OCI-LY1 (cell line): ENCODE measurements around the gene USP27X.
A peak's percentile ranks its signal among the peaks of the same experiment; 100 is the strongest.

ENCODE experiments used
- H2AFZ ChIP-seq: fragments of 200-600 bp; sonication (generic), shearing (Covaris generic); 2 replicates; pipeline ENCODE4 v1.6.0; 2014; ENCODE audit warnings: antibody characterized with exemption, mild to moderate bottlenecking, low read length
- H3F3A ChIP-seq: fragments of 200-600 bp; sonication (generic), shearing (Covaris generic); 2 replicates; pipeline ENCODE4 v1.6.0; 2014; ENCODE audit warnings: mild to moderate bottlenecking, antibody characterized with exemption, low read length, moderate library complexity; ENCODE audit not compliant: insufficient read depth
- H3K27ac ChIP-seq: fragments of 200-600 bp; sonication (generic); 2 replicates; pipeline ENCODE4 v1.5.1; 2014; ENCODE audit warnings: low read length, mixed run types, mild to moderate bottlenecking, low read depth; ENCODE audit not compliant: poor library complexity, severe bottlenecking
- H3K27me3 ChIP-seq: fragments of 200-600 bp; sonication (generic); 2 replicates; pipeline ENCODE4 v1.6.0; 2014; ENCODE audit warnings: antibody characterized with exemption, mild to moderate bottlenecking, low read length, moderate library complexity; ENCODE audit not compliant: insufficient read depth
- H3K36me3 ChIP-seq: fragments of 200-600 bp; sonication (generic); 2 replicates; pipeline ENCODE4 v1.6.1; 2014; ENCODE audit warnings: mild to moderate bottlenecking, antibody characterized with exemption, low read length, moderate library complexity, mixed read lengths; ENCODE audit not compliant: insufficient read depth
- H3K4me1 ChIP-seq: fragments of 200-600 bp; sonication (generic); 2 replicates; pipeline ENCODE4 v1.5.1; 2014; ENCODE audit warnings: mild to moderate bottlenecking, low read length, moderate library complexity; ENCODE audit not compliant: insufficient read depth, severe bottlenecking
- H3K4me2 ChIP-seq: fragments of 200-600 bp; sonication (generic), shearing (Covaris generic); 2 replicates; pipeline ENCODE4 v1.6.1; 2014; ENCODE audit warnings: low read length
- H3K4me3 ChIP-seq: fragments of 200-600 bp; sonication (generic); 2 replicates; pipeline ENCODE4 v1.5.1; 2014; ENCODE audit warnings: low read length, low read depth, mild to moderate bottlenecking, mixed read lengths; ENCODE audit not compliant: poor library complexity, severe bottlenecking
- H3K79me2 ChIP-seq: fragments of 200-600 bp; shearing (Covaris generic); 2 replicates; pipeline ENCODE4 v1.6.1; 2016; ENCODE audit warnings: mixed run types, low read length, mixed read lengths; ENCODE audit not compliant: insufficient read depth
- H3K9ac ChIP-seq: fragments of 200-600 bp; sonication (generic), shearing (Covaris generic); 2 replicates; pipeline ENCODE4 v1.6.1; 2014; ENCODE audit warnings: mild to moderate bottlenecking, low read length, mixed read lengths
- H3K9me2 ChIP-seq: fragments of 200-600 bp; sonication (generic), shearing (Covaris generic); 2 replicates; pipeline ENCODE4 v1.6.1; 2014; ENCODE audit warnings: low read depth, mild to moderate bottlenecking, low read length, mixed read lengths
- H3K9me3 ChIP-seq: fragments of 200-600 bp; shearing (Covaris generic); 2 replicates; pipeline ENCODE4 v1.6.1; 2014; ENCODE audit warnings: low read length, mixed read lengths
- H4K20me1 ChIP-seq: fragments of 200-600 bp; sonication (generic), shearing (Covaris generic); 2 replicates; pipeline ENCODE4 v1.6.0; 2016; ENCODE audit warnings: mild to moderate bottlenecking, low read length; ENCODE audit not compliant: insufficient read depth
- CTCF ChIP-seq: fragments of 200-600 bp; sonication (generic), shearing (Covaris generic); IDR thresholded peaks from 2 replicates; pipeline ENCODE4 v1.5.1; 2017; ENCODE audit warnings: mild to moderate bottlenecking, antibody characterized with exemption, low read length, moderate library complexity, mixed read lengths
- EZH2 ChIP-seq: fragments of 200-600 bp; sonication (generic), shearing (Covaris generic); IDR thresholded peaks from 2 replicates; pipeline ENCODE4 v1.8.0; 2017; ENCODE audit warnings: borderline replicate concordance, mixed run types, mild to moderate bottlenecking, antibody characterized with exemption, low read length, moderate library complexity, mixed read lengths

Gene USP27X

DNA sequence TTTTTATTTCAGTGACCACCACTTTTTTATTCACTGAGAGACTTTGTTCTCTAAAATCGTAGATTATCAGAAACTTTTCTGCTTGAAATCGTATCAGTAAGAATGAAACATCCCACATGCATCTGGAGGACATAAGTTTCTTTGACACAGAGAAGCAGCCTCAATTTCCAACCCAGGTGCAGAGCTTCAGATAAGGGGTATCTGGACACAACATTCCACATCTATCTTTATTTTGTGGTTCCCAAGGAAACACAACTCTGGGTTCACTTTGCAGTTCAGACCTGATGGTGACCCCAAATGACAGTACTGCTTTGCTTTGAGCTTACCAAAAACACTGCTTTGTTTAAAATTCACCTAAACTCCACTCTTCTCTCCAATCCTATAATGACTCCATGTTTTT, 41.8 kb downstream of the USP27X start:
- Histone ChIP-seq H3K9ac (no peak overlapping the region), H4K20me1 (no peaks in the 10 kb centered on the region), H3F3A (no peaks in the 10 kb centered on the region), H2AFZ (no peak overlapping the region), H3K4me1 (peaks cover 23% of the 10 kb centered on the region), H3K27ac (no peak overlapping the region), H3K9me3 (no peaks in the 10 kb centered on the region), H3K4me2 (no peak overlapping the region), H3K4me3 (no peak overlapping the region), H3K79me2 (no peaks in the 10 kb centered on the region), H3K27me3 (no peaks in the 10 kb centered on the region), H3K9me2 (no peaks in the 10 kb centered on the region), H3K36me3 (no peaks in the 10 kb centered on the region; the same call in 1 of the 2 replicates)
- TF ChIP-seq EZH2, result no peak
- TF ChIP-seq CTCF, result no peak

DNA sequence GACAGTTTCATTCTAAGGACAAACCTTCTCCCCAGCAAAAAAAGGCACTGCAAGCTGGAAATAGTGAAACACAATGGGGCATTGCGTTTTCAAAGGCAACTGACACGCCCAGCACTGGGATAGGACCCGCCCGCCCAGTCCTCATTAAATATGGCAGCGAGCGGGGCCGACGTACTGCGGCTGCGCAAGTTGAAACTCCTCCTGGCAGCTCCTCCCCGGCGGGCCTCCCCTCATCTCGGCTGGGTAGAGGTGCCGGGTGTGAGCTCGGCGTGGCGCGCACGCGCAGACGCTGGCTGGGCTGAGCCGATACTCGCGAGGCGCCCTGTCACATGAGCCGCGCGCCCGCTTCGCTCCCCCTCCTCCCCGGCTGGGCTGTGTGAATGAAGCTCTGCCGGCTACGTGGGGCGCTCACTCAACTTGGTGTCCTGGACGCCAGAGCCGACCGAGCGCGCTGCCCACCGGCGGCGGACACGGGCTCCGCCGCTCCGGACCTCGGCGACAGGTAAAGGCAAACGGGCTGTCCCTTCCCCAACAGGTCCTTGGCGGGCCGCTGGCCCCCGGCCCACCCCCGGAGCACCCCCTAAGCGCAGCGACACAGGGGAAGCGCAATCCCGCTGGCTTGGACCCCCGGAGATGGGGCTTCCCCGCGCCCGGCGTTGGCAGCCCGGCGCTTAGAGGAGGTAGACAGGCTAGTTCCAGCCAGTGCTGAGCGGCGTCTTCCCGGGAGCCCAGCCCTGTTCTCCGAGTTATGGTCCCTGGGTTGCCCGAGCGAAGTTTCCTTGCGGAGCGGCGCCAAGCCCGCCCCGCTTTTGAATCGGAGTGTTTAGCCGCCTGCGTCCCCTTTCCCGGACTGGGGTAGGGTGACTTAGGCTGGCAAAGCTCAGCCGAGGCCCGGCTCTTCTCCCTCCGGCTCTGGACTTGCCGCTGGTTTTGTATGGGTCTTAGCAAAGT, 43.3 kb downstream of the USP27X start, which contains the start of gene CLCN5:
CLCN5 (plus strand) TSS at position 306 of the 951 bp plus-strand sequence. CDS start 2,703 bp downstream, outside the sequence.
- no peaks in the 10 kb centered on the region for H3K27me3 ChIP-seq
- no peak within 1 kb of the TSS for H2AFZ ChIP-seq
- H3K79me2 ChIP-seq, result no peaks in the 10 kb centered on the region
- no peaks in the 10 kb centered on the region for H3F3A ChIP-seq
- H3K4me3 ChIP-seq, result peak within 1 kb of the TSS; percentile 90
- no peaks in the 10 kb centered on the region for H3K9me3 ChIP-seq
- peak within 1 kb of the TSS; percentile 93 for H3K9ac ChIP-seq
- H3K4me2 ChIP-seq, result peak within 1 kb of the TSS; percentile 94
- no peaks in the 10 kb centered on the region; the same call in 1 of the 2 replicates for H3K36me3 ChIP-seq
- peaks cover 23% of the 10 kb centered on the region for H3K4me1 ChIP-seq
- H3K9me2 ChIP-seq, result no peaks in the 10 kb centered on the region
- TF ChIP-seq CTCF (no peak), EZH2 (no peak)
- H3K27ac ChIP-seq, result no peak within 1 kb of the TSS
- H4K20me1 ChIP-seq, result no peaks in the 10 kb centered on the region

GRCh38 chrX:49925176-49925575, 45.9 kb downstream of the USP27X start:
- no peaks in the 10 kb centered on the region for H3K79me2 ChIP-seq
- H4K20me1 ChIP-seq, result no peaks in the 10 kb centered on the region
- no peaks in the 10 kb centered on the region for H3K9me2 ChIP-seq
- TF ChIP-seq EZH2, result no peak
- TF ChIP-seq CTCF, result no peak
- peaks cover 23% of the 10 kb centered on the region for H3K4me1 ChIP-seq
- H3F3A ChIP-seq, result no peaks in the 10 kb centered on the region
- H3K36me3 ChIP-seq, result no peaks in the 10 kb centered on the region; the same call in none of the 2 replicates
- no peak overlapping the region for H2AFZ ChIP-seq
- H3K27me3 ChIP-seq, result no peaks in the 10 kb centered on the region
- H3K4me2 ChIP-seq, result peak overlapping the region; percentile 17; the same call in 1 of the 2 replicates
- no peak overlapping the region for H3K4me3 ChIP-seq
- no peak overlapping the region for H3K27ac ChIP-seq
- H3K9me3 ChIP-seq, result no peaks in the 10 kb centered on the region
- H3K9ac ChIP-seq, result no peak overlapping the region
